ENCODE results near the gene TIAM1.

Gene TIAM1

GRCh38 chr21:31343680-31344480, at the start of gene TIAM1:
TSS of gene TIAM1 (minus strand) at chr21:31344261. CDS start at chr21:31266972, 77,289 bp downstream.
- DNase-seq, result peak; percentile 52 to 53

GRCh38 chr21:31387560-31388186, 43.6 kb upstream of the TIAM1 start:
- DNase-seq, result no peak

GRCh38 chr21:31386006-31386405, 41.9 kb upstream of the TIAM1 start:
- no peak for DNase-seq

- DNase-seq, result no peak
Measured at GRCh38 chr21:31383770-31384169, 39.7 kb upstream of the TIAM1 start.

GRCh38 chr21:31382060-31382459, 38.0 kb upstream of the TIAM1 start:
- DNase-seq, result no peak

GRCh38 chr21:31376301-31376700, 32.2 kb upstream of the TIAM1 start:
- DNase-seq, result no peak

GRCh38 chr21:31374395-31374794, 30.3 kb upstream of the TIAM1 start:
- no peak for DNase-seq

GRCh38 chr21:31372471-31372765, 28.4 kb upstream of the TIAM1 start:
- DNase-seq, result no peak

- no peak for DNase-seq
Measured at GRCh38 chr21:31371715-31372470, 27.8 kb upstream of the TIAM1 start.

GRCh38 chr21:31370893-31371544, 27.0 kb upstream of the TIAM1 start:
- no peak for DNase-seq

GRCh38 chr21:31370281-31370892, 26.3 kb upstream of the TIAM1 start:
- DNase-seq, result no peak

- no peak for DNase-seq
Measured at GRCh38 chr21:31368361-31368760, 24.3 kb upstream of the TIAM1 start.

GRCh38 chr21:31367801-31368200, 23.7 kb upstream of the TIAM1 start:
- no peak for DNase-seq

- DNase-seq, result no peak
Measured at GRCh38 chr21:31366825-31367224, 22.8 kb upstream of the TIAM1 start.

- DNase-seq, result no peak
Measured at GRCh38 chr21:31364253-31364945, 20.3 kb upstream of the TIAM1 start.

GRCh38 chr21:31363720-31364119, 19.7 kb upstream of the TIAM1 start:
- DNase-seq, result no peak

GRCh38 chr21:31360717-31361116, 16.7 kb upstream of the TIAM1 start:
- no peak for DNase-seq

- no peak for DNase-seq
Measured at GRCh38 chr21:31358158-31358557, 14.1 kb upstream of the TIAM1 start.

GRCh38 chr21:31356440-31356839, 12.4 kb upstream of the TIAM1 start:
- DNase-seq, result no peak

- peak; percentile 67 to 79 for DNase-seq
Measured at GRCh38 chr21:31354604-31355443, 10.8 kb upstream of the TIAM1 start.

- DNase-seq, result no peak
Measured at GRCh38 chr21:31354122-31354521, 10.1 kb upstream of the TIAM1 start.

All from stimulated activated CD4-positive, alpha-beta T cell treated with anti-CD3 and anti-CD28 coated beads, Interleukin-2, amount 100 ng/mL, for 24 hours (primary cell).